ENCODE data around the gene DOLPP1.

DOLPP1 gene

GRCh38 chr9:129081388-129081904 is 535 bp downstream of the DOLPP1 start:
- no peak for DNase-seq (ENCODE audit: extremely low read depth, low read depth)
- TF ChIP-seq CTCF (IDR thresholded peaks at IDR 0.05; ENCODE audit: low read depth, low read length): no peak

- no peak for TF ChIP-seq CTCF (IDR thresholded peaks at IDR 0.05; ENCODE audit: low read depth, low read length)
- DNase-seq (ENCODE audit: extremely low read depth, low read depth): no peak
Measured at GRCh38 chr9:129084087-129084486, 3.2 kb downstream of the DOLPP1 start.

- DNase-seq (ENCODE audit: extremely low read depth, low read depth): no peak
- TF ChIP-seq CTCF (IDR thresholded peaks at IDR 0.05; ENCODE audit: low read depth, low read length): no peak
Measured at GRCh38 chr9:129089246-129089645, 8.3 kb downstream of the DOLPP1 start.

- DNase-seq (ENCODE audit: extremely low read depth, low read depth): no peak
- TF ChIP-seq CTCF (IDR thresholded peaks at IDR 0.05; ENCODE audit: low read depth, low read length): no peak
Measured at GRCh38 chr9:129093602-129094386, 12.9 kb downstream of the DOLPP1 start.

GRCh38 chr9:129094387-129095169 is 13.7 kb downstream of the DOLPP1 start:
- DNase-seq (ENCODE audit: extremely low read depth, low read depth): no peak

GRCh38 chr9:129095170-129095667 is 14.3 kb downstream of the DOLPP1 start:
- no peak for TF ChIP-seq CTCF (IDR thresholded peaks at IDR 0.05; ENCODE audit: low read depth, low read length)
- no peak for DNase-seq (ENCODE audit: extremely low read depth, low read depth)

More at GRCh38 chr9:129094387-129095169, 13.7 kb downstream of the DOLPP1 start:
- no peak for TF ChIP-seq CTCF (IDR thresholded peaks at IDR 0.05; ENCODE audit: low read depth, low read length)

- DNase-seq (ENCODE audit: extremely low read depth, low read depth): no peak
- TF ChIP-seq CTCF (IDR thresholded peaks at IDR 0.05; ENCODE audit: low read depth, low read length): no peak
Measured at GRCh38 chr9:129095908-129096307, 15.0 kb downstream of the DOLPP1 start.

Measured in AG09319 (cell line).